Occipital lobe (tissue), 2 donors: ENCODE measurements around the gene SOBP. TPM values are rescaled to one million over a fixed set of nuclear protein-coding genes. Genes with fewer than 3 reads are reported as not detected.

Experiments used
- DNase-seq: peaks from one replicate; lab custom pipeline; 2025; lab: John Stamatoyannopoulos, UW
- total RNA-seq: library from RNA; depleted of rRNA; stranded (reverse); fragments of >200 nt; gene quantifications from one replicate; pipeline ENCODE4 v1.2.3, GENCODE V29; 2014

SOBP gene
- total RNA-seq, 1 donor from 2014 or later: 56.9 TPM

DNA sequence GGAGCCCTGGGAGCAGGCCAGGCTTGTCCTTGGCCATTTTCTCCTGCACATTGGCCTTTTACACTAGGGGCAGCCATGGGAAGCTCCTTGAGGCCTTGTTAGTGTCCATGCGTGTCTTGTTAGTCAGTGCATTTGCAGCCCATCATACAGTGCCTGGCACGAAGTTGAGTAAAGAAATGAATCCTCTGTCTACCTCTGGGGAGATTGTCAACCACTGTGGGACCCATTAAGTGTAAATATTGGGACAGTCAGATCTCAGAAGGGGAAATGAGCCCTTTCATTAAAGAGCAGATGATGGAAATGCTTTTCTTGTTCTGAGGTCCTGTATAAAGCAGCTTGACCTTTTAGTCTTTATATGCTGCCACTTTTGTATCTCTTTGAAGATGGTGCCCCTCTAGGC lies 33.9 kb downstream of the SOBP start:
- no peak for DNase-seq

DNA sequence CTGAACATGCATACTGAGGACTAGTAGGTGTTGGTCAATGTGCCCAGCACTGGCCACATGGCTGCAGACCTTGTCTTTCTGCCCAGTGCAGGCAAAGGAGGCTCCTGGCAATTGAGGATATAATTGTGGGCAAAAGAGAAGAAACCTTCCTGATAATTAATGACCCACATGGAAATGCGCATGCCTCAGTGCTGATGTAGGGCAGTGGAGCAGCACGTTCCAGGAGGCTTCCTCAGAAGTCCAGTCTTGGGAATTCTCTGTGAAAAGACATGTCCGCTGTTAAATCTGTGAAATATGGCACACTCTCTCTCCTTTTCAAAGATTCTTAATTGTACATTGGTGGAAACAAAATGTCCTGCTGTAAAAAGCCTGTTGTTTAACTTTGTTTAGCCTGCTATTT lies 34.7 kb downstream of the SOBP start:
- no peak for DNase-seq

DNA sequence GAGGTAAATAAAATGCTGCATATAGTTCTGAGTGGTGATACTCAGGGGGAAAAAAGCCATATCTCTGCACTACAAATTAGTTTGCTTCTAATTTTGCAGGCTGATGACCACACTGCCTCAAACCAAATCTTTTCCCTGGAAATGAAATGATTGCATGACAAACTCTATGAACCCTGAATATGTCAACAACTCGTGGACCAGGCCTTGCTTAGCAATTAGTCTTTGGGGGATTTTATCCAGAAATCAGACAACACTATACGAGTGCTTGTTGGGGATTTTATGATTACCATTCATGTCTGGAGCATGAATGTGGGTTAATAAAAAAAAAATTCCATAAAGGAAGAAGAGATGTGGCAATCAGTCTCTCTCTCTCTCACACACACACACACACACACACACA lies 42.0 kb downstream of the SOBP start:
- DNase-seq: no peak

DNA sequence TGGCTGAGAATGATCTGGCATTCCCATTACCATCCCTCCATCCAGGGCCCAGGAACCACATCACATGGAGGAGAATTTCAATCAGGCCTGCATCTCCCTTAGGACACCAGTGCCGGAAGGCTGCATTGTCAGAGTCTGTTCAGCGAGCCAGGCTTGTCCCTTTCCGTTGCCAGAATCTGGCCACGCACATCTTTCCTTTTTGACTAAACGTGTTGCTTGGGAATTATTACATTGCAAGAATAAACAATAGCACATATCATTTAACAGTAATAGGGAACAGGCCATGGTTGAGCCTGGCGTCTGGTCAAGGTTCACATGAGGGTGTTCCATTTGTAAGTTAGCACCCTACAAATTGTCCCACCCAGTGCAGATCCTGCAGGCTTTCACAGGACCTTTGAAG lies 42.8 kb downstream of the SOBP start:
- DNase-seq: no peak

DNA sequence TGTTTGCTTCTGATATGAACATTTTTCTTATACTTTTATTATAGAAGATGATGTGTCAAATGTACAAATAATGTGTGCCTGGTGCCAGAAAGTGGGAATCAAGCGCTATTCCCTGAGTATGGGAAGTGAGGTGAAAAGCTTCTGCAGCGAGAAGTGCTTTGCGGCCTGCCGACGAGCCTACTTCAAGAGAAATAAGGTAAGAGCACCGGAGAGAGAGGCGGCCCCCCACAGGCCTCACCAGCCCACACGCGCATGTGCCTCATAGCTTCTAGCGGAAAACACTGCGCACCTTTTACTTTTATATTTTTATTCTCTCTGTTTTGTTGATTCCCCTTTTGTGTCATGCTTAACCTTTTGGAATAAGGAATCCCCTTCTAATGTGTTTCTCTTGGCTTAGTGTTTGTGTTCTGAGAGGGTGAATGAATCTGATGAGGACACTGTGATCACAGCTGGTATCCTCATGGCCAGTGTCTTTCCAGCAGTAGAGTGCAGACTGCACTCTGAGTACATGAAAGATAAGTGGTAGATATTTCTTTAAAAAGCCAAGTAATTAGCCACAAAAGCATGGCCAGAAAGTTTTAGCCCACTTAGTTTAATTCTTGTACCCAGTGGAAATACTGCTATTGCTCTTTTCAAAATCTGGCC lies 43.6 kb downstream of the SOBP start:
- no peak for DNase-seq

DNA sequence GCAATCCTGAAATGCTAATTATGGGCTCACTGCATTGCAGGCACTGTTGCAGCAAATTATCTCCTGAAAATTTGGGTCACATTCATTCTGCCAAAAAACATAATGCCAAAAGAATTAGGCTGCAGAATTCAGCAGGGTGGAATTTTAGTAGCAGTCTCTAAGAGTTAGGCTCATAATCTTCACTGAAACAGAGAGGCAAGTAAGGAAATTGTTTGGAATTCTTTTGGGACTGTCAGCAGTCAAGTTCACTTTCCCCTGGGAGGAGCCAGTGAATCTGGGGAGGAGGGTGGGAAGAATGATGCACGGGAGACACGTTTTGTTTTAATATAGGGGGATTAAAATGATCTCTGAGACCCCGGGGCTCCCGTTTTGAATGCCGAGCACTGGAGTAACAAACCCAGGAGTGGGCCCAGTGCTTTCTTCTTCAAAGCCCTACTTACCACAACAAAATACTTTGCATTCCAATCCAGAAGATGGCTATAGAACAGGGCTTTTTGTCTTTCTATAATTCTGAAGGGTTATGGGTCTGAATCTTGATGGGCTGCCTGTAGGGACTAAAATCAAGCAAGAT lies 44.7 kb downstream of the SOBP start:
- DNase-seq: no peak

DNA sequence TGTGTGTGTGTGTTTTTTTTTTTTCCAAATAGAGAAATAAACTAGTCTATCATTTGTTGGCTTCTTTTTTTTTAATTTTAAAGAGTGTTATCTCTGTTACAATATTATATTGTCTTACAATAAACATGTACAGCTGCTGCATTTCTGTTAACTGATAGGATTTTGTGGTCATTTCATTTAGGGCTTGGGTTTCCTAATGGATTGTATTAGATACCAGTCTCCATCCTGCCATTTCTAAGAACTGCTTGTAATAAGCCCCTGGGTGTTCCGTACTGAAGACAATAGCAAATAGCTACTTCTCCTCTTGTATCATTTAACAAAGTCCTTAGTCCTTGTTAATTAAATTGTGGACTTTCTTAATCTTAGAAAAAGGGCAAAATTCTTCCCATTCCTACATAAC lies 45.7 kb downstream of the SOBP start:
- no peak for DNase-seq

DNA sequence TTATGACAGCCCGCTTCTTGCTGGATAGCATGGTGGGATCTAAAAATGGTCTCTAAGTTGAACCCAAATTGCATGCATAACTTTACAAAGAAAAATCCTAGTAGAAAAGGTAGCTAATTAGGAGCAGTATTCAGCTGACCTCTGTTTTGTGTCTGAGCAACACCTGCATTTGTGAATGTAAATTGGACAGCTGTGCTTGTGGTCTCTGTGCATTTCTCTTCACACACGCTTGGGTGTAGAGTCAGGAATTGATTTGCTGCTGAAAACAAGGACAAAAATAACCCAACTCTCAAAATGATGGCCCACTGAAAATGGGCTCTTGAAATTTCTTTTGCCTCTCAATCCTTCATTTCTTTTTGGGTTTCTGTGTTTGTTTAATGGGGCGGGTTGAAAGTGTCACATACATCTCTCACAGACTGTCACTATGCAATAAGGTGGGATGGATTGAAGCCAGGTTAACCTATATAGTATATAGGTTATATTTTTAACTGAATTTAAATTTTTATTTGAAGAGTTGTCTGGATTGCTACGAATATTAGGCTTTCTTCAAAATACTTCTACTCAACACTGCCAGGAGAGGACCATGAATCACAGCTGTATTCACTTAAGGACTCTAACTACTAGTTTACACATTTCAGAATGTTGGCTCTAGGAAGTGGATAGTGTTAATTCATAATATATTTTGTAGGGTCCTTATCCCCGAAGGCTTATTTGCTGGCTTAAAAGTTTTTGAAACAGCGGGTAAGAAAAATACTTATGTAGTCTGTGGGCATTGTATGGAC lies 46.5 kb downstream of the SOBP start:
- DNase-seq: no peak

DNA sequence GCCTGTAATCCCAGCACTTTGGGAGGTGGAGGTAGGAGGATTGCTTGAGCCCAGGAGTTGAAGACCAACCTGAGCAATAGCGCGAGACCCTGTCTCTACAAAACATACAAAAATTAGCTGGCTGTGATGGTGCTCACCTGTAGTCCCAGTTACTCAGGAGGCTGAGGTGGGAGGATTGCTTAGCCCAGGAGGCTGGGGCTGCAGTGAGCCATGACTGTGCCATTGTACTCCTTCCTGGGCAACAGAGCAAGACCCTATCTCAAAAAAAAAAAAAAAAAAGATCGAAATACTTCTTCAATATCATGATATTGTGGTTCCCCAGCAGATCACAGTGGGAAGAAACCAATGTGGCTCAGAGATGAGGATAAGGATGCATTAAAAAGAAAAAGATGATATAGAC lies 47.6 kb downstream of the SOBP start:
- no peak for DNase-seq

DNA sequence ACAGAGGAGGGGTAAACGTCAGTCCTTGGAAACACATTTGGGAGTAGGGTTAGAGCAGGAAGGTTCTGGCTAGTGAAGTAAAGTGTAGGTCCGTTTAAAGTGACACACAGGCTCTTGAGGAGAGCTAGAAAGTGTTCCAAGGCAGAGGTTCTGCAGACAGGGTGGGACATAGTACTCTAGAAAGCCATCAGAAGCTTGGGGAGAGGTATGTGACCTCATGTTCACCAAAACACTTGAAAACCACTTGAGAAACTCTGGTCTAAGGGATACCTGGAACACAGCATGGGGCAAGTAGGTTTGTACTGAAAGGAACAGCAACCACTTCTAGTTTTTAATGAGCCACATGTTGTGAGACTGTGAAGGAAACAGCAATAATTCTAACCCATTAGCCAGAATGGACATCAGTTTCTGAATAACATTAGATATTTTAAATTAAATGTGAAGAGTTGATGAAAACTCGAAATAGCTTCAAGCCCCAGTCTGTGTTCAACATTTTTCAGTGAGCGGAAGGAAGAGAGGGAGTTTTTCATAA lies 49.0 kb downstream of the SOBP start:
- DNase-seq: no peak

DNA sequence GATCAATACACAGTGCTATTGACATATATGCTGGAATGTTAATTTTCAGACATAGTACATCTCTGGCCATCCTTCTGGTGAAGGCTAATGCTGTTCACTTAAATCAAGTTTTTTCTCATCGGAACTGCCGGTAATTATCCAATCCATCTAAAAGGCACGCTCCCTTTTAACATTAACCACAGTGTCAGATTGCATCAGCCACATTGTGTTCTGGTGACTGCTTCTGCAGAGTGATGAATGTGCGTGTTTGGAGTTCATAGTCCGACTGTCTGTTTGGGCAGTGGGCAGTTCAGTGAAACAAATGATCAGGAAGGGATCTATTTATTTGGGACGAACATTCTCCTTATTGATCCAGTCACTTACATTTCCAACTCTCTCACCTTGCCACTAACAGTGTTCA lies 49.5 kb downstream of the SOBP start:
- DNase-seq: no peak

DNA sequence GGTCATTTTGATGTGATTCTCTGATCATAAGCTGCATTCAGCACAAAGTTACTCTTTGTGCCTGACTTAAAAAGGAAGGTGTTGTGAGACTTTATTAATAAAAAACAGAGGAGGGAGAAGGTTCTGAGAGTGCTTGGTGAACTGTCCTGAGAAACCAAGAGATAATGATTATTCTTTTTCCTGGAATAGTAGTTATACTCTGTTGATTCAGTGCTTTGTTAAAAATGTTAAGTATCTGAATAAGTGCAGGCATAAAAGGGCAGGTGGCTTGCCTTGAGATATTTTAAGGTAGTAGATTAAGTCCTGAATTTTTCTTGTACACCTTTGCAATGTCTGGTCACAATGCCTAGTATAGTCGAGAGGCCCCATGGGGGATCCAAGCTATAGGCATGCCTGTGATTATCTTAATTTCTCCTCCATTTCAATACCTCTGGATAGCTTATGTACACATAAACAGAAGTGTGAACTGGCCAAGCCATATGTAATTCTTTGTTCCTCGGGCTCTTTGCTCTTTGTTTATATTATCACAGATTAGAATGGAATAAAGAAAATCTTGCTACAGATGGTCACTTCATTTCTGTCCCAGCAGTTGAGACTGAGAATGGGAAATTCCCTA lies 50.0 kb downstream of the SOBP start:
- no peak for DNase-seq

DNA sequence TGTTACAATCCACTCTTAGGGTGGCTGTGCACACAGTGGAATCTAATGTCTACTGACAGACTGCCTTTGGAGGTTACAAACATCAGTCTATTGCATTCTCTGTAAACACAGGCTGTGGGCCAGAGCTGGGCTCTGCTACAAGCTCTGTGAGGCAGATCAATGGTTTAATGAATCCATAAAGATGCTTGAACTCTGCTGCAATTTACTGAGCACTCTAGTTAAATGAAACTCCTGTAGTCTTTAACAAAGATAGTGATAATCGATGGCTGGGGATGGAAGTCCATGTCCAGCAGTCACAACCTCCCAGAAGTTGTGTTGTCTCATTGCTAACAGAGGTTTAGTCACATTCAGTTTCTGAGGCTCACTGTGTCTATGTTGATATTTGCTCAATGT lies 50.5 kb downstream of the SOBP start:
- DNase-seq: no peak

DNA sequence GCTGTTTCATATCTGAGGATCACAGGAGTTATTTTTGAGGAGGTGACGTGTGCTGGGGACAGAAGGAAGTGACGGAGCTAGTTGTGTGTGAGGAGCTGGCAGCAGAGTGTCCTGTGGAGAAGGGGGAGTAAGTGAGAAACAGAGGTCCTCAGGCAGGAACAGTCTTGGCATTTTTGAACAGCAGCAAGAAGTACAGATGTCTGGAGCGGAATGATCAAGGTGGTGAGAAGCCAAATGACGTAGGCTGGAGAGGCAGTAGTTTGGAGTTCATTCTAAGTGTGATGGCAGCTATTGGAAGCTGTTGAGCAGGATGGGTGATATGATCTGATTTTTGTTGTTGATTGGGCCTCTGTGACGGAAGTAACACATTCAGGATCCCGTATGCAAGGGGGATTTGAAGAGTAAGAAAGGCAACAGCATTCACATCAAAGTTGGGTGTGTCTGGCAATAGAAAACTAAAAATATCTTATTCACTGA lies 52.3 kb downstream of the SOBP start:
- DNase-seq: peak; percentile 34

DNA sequence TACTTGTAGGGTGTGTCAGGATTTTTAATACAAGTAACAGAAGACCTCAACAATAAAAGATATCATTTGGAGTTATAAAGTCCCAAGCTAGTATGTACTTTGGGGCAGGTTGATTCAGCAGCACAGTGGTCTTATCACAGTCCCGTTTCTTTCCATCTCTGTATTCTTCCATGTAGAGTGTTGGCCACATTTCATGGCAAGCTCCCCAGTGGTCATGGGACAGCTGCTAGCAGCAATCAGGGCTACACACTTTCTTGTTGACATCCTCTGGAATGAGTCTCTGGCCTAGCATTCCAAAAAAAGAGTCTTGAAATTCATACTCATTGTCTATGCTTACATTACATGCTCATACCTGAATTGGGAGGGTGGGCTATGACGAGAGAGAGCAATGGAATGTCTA lies 53.2 kb downstream of the SOBP start:
- DNase-seq: no peak

DNA sequence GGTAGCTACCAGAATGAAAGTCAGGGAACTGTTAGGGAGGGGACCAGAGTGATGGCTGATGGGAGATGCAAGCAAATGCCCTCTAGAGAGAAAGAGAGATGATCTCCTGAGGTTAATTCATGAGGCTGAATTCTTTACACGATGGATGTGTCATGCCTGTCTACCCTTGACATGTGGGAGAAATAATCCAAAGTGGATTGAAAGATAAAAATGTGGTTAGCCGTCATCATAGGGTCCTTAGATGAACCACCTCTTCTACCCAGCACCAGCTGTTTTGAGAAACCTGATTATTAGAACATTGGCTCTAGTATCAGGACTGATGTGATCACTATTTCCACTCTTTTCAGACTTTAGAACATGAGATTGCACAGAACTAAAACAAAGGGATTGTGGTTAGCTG lies 53.6 kb downstream of the SOBP start:
- DNase-seq: no peak

DNA sequence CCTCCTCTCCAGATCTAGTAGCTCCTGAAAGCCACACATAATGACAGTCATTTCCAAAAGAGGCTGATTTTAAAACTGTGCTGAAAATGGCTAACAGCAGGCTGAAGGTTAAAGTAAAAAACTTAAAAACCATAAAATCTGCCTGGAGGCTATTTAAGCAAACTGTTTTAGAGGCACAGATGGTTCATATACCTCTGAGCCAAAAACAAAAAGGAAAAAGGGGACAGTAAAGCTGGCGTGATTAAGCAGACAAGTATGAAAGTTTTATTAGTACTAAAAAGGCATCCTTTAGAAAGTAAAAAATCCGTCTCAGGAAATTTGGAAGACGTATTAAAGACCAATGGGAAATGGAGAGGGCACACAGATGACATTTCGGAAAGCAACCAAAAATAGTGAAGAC lies 55.8 kb downstream of the SOBP start:
- DNase-seq: no peak

DNA sequence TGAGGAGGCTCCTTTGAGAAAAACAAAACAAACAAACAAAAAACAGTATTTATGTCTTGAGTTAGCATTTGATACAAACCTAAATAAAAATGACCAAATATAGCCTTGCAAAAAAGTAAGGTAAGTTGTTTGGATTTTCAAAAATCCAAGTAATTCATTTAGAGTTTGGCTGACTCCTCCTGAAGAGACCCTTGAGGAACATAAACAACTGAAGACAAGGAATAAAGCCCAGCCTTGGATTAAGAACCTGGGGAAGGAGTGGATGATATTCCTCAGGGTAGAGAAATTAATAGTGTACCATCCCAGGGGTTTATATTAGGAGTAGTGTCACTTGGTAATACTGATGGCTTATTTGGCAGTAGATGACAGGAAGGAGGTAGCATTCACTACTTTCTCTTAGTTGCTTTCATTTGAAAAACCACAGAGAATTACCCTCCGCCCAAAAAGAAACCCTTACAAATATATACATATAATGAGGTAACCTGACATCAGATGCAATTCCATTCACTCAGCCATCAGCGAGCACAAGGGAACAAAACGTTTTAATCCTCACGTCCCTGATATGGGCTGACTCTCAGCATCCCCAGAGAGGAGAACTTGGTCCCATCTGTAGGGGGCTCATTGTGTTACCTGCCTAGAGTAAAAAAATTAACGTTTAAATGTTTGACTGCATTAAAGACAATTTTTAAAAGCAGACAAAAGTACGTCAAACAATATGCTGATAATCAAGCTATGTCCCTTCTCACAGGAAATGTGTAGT lies 57.0 kb downstream of the SOBP start:
- DNase-seq: no peak

DNA sequence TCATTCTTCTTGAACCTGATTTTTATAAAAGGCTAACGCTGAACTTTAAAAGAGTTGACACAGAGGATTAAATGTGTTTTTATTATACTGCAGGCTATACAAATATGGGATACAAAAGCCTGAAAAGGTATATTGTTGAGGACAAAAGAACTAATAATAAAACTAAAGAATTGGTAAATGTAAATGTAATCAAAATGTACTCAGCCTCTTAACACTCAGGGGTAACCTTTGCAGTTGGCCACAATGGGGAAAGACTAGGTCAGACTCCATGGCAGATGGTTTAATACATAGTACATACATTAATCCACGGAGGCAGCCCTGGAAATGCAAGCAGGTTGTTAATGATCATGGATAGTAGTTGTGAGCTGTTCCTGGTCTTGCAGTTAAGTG lies 57.5 kb downstream of the SOBP start:
- DNase-seq: no peak

DNA sequence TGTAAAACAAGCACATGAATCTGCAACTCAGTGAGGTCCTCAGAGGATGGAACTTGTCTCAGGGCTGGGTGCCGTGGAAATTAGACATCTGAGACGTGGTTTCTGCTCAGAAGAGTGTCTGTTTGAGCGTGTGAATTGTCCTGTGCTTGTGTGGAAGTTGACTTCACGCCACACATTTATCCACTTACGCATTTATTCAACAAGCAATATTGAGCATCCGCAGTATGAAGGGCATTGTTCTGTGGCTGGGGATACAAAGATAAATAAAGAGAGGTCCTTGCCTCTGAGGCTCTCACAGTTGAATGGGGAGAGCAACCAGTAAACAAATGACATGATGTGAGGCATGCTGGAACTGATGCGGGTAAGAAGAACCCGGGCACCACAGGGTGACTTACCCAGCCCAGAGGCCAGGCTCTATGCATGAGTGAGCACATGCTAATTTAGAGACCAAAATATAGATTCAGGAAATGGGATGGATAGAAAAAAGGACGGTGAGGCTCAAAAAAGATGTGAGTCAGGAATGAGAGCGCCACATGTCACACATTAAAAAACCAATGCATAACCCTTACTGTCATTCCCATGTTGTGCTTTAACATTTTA lies 60.4 kb downstream of the SOBP start:
- DNase-seq: no peak

DNA sequence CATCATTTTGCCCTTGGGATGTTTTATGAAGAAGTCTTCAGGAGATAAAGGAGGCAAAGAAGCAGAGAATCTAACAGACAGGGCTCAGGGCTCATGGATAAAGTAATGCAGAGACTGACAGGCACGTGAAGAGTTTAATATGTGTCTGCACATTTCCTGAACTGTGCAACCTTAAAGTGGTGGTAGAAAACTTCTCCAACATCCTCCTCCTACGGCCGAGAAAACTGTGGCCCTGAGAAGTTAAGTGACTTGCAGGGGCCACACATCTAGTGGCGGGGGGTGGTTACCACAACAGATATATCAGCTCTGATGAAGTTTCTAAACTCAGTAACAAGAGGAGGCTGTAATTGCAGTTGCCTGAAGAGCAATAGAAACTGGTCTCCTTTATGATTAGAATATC lies 61.0 kb downstream of the SOBP start:
- no peak for DNase-seq
